Measurements from ENCODE around the gene PHAF1.

DNA sequence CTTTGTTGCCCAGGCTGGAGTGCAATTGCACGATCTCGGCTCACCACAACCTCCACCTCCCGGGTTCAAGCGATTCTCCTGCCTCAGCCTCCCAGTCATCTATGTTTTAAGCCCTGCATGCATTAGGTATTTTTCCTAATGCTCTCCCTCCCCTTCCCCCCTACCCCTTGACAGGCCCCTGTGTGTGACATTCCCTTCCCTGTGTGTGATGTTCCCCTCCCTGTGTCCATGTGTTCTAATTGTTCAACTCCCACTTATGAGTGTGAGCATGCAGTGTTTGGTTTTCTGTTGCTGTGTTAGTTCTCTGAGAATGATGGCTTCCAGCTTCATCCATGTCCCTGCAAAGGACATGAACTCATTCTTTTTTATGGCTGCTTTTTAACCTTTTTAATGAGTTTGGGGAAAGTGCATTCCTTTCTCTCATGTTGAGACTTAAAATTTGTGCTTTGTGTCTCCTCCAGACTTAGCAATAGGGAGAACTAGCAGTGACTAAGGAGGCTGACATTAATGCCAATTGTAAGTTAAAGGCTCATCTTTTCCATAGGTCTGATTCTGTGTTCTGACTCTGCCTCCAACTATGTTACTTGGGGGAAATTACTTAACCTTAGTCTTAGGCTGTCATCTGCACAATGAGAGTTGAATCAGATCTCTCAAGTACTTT, 17.7 kb upstream of the PHAF1 start:
- TF ChIP-seq EZH2 (IDR thresholded peaks at IDR 0.05; ENCODE audit: insufficient read depth, poor library complexity, severe bottlenecking), result no peak
- TF ChIP-seq EZH2phosphoT487 (IDR thresholded peaks at IDR 0.05; ENCODE audit: insufficient read depth, low read depth), result no peak

Measured in GM23248 (cell line).